Globus pallidus (tissue), 1 donor: Measurements from ENCODE around the gene OTUD3.
"Not testable (repeated sequence)": the region's sequence is repeated elsewhere in the genome, so short reads cannot be mapped to it uniquely, and the experiment has no call there.

Experiments
- DNase-seq: peaks from one replicate; pipeline ENCODE4 v3.0.0-alpha.2; 2015; ENCODE audit warnings: low spot score

Gene OTUD3

GRCh38 chr1:19882111-19883071, at the start of gene OTUD3:
Gene OTUD3, plus strand, starts transcription at chr1:19882395. Its CDS starts 119 bp downstream, at chr1:19882514.
- peak; percentile 98 for DNase-seq

- DNase-seq: no peak
Observed at GRCh38 chr1:19835578-19835977, 46.6 kb upstream of the OTUD3 start.

DNA sequence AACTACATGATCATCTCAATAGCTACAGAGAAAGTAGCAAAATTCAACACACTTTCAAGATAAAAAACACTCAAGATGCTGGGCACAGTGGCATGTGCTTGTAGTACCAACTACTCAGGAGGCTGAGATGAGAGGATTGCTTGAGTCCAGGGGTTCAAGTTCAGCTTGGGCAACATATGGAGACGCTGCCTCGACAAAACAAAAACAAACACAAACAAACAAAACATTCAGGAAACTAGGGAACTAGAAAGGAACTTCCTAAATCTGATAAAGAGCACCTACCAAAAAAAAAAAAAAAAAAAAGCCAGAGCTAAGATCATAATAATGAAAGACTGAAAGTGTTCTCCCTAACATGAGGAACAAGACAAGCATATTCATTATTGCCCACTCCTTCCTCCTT, 44.3 kb upstream of the OTUD3 start:
- DNase-seq: no peak

DNA sequence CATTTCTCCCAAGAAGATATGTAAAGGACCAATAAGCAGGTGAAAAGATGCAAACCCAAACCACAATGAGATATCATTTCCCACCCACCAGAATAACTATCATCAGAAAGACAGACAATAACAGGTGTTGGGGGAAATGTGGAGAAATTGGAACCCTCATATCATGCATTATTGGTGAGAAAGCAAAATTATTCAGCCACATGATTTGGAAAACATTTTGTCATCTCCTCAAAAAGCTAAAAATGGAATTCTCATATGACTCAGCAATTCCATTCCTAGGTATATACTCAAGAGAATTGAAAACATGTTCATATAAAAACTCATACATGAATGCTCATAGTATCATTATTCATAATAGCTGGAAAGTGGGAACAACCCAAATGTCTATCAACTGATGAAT, 42.0 kb upstream of the OTUD3 start:
- no peak for DNase-seq

DNA sequence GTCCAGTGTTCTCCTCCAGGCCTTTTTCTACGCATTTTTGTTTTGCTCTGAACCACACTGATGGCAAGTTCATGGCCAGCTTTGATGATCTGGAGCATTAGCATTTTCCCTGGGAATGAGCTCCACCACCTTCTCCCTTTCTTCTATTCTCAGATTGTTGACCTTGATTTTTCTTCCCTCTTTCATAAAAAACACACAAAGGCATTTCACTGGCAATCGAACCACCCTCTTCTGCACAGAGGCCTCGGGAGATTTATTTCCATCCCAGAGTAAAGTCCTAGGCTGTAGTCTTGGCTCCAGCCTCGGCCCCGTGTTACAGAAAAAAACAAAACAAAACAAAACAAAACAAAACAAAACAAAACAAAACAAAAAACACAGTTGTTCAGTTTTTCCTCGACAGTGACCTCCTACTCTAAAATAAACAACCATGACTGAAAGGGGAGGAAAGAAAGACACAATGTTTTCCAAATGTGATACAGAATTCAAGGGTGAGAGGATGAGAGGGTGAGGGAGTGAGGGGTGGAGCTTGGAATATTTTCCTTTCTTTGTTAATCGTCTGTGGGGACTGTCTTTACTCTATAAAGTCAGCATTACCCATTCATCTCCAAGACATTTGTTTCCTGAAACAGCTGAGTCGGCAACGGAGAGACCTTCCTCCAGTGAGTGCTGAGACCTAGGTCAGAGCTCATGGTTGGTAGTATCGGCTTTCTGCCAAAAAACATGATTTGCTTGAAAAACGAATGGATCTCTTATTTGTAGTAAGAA, 37.3 kb upstream of the OTUD3 start:
- DNase-seq: no peak

DNA sequence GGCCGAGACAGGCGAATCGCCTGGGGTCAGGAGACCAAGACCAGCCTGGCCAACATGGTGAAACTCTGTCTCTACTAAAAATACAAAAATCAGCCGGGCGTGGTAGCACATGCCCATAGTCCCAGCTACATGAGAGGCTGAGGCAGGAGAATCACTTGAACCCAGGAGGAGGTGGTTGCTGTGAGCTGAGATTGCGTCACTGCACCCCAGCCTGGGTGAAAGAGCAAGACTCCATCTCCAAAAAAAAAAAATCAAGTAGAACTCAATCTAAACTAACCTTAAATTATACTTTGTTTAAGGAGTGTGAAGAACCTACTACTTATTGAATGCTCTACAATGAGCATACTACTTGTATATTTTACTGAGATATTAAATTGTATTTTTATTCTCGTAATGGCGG, 36.6 kb upstream of the OTUD3 start:
- no peak for DNase-seq

DNA sequence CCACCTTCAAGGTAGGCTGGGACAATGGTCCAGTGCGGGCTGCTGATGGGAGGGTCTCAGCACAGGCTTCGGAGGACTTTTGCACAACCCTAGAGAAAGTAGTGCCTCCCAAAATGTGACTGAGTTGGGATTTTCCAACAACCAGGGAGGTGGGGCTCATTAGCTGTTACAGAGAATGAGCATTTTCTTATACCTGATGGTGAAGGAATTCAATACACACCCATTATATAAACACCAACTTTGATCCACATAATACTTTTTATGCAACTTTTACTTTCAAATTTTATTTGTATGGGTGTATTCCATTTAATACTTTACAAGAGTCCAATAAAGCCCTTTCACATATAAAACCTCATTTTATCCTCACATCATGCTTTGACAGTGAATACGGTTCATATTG, 35.9 kb upstream of the OTUD3 start:
- DNase-seq: no peak

DNA sequence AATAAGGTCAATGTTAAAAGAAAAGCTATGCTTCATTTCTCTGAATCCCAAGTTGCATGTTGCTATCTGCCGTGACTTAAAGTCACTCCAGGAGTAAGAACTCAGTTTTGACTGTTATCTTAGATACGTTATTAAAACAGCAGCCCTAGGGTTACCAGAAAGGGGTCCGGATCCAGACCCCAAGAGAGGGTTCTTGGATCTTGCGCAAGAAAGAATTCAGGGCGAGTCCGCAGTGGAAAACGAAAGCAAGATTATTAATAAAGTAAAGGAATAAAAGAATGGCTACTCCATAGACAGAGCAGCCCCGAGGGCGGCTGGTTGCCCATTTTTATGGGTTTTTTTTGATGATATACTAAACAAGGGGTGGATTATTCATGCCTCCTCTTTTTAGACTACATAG, 34.9 kb upstream of the OTUD3 start:
- not testable (repeated sequence) for DNase-seq

DNA sequence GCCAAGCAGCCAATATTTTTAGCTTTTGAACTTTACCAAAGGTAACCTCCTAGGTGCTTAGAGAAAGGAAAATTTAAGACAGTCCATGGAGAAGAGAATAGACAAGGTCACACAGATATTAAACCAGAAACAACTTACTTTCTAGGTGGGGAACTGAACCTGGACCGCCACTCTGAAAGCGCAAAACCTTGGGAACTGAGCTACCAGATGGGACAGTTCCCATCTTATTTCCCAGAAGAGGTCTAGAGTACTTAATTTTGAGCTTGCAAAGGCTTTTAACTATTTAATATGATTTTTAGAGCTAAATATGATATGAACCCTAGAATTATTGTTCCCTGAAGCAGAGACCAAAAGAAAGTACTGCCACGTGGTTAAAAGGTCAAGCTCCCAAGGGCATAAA, 32.9 kb upstream of the OTUD3 start:
- DNase-seq: not testable (repeated sequence)

DNA sequence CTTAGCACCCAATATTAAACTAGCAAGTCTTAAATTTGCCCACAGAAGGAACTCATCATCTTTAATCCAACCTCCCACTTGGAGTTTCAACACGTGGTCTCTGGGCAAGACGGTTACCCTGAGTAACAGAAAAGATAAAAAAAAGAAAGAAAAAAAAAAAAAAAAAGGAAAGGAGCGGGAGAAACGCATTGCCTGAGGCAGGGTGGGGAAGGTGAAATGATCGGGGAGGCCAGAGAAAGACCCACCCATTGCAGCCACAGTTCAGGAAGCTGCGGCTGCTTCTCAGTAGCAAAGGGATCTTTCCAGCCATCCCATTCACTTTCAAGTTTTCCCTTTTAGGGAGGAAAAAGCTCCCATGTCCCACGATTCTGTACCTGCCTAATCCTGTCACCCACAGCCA, 32.0 kb upstream of the OTUD3 start:
- no peak for DNase-seq

DNA sequence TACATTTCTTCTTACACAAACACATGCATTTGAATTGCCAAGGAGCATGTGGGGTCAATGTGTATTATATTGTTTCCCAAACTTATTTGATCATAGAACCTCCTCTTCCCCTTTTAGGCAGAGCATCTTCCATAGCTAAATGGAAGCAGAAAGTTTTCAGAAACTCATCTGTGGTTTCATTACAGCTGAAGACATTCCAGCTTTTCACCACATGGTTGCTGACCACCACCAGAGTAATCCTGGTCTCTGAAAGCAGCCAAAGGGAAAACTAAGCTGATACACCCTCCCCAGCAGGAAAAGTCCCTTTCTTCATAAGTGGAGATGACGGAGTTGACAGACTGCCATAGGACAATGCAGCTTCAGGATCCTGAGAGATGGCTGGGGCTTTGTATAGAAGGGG, 30.2 kb upstream of the OTUD3 start:
- DNase-seq: no peak

GRCh38 chr1:19854866-19855265, 27.3 kb upstream of the OTUD3 start:
- no peak for DNase-seq

GRCh38 chr1:19858893-19859292, 23.3 kb upstream of the OTUD3 start:
- DNase-seq: no peak

DNA sequence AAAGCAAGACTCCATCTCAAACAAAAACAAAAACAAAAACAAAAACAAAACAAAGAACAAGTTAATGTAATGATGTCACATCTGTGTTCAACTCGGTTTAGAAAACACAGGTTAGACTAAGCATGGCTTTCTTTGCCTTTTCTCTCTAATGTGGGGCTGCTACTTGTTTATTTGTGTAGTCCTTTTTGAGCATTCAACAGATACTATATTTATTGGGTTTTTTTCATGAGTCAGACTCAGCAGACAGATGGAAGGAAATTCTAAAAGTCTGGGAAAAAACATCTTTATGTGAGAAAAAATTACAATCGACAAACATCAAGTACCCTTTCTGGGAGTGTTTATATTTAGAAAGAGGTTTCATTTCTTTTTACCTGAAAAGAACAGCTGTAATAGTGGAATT, 22.3 kb upstream of the OTUD3 start:
- DNase-seq: no peak

GRCh38 chr1:19860418-19860817, 21.8 kb upstream of the OTUD3 start:
- no peak for DNase-seq

- no peak for DNase-seq
Observed at GRCh38 chr1:19861034-19861433, 21.2 kb upstream of the OTUD3 start.

- no peak for DNase-seq
Observed at GRCh38 chr1:19861842-19862530, 20.2 kb upstream of the OTUD3 start.

DNA sequence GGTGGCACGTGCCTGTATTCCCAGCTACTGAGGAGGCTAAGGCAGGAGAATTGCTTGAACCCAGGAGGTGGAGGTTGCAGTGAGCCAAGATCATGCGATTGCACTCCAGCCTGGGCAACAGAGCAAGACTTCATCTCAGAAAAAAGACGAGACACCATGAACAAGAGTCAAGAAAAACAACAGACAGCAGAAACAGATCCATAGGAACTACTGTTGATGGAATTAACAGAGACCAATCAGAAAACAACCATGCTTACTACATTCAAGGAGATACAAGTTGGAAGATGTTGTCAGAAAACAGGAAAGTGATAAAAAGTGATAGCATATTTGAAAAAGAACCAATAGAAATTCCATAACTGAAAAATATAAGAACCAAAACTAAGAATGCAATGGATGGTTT, 19.3 kb upstream of the OTUD3 start:
- no peak for DNase-seq

DNA sequence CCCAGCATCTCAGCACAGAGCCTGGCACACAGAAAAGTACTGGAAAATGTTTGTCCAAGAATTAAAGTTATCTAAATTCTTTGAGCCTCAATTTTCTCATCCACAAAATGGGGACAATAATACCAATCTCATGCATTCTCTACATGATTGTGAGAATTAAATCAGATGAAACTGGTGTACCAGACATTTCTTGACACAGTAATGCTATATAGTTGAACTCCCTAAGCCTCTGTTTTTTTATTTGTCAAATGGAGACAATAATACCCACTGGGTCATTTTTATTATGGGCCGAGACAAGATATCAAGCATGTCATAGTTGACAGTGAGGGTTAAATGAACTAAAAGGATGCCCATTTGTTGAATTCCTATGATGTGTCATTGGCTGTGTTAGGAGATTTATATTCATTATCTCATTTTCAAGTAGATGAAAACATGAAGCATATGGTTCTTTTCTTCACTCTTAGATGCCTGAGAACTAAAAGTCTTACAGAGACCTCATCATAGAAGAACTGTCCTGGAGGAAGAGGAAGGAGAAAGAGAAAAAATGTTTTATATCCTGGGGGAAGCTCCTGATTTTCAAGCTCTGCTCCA, 17.5 kb upstream of the OTUD3 start:
- DNase-seq: no peak

DNA sequence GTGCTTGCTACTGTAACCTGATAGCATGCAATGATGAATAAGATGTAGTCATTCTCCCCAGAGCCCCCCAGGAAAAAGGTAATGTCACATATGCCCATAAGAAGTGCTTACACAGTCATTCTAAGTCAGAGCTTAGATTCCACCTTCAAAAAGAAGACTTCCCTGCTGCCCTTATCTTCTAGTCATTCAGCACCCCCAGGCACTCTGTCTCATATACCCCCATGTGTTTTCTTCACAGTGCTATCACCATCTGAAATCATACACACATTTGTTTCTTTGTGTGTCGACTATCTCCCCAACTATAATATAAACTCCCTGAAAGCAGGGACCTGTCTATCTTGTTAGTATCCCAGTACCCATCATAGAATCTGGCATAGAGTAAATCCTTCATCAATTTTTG, 16.2 kb upstream of the OTUD3 start:
- DNase-seq: no peak

DNA sequence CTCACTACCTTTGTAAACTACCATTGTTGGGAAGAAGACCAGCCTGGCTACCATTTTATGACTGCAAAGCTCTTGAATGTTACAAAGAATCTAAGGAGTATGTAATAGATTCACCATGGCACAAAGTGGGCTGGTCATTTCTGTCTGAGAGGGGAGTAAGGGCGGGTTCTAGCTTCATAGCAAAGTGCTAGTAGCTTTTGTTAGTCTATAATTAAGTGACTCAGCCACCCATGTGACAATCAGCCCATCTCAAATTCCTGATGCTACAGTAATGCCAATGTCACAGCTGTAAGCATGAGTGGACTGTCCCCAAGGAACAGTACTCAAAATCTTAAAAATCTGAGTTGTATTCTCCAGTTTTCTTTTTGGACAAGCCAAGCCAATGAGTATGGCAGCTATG, 15.4 kb upstream of the OTUD3 start:
- DNase-seq: no peak

GRCh38 chr1:19868575-19868974, 13.6 kb upstream of the OTUD3 start:
- DNase-seq: not testable (repeated sequence)
